GM06990 (cell line): ENCODE measurements around the gene ZNF140.

ENCODE experiments used
- DNase-seq: peaks from one replicate; pipeline ENCODE4 v3.0.0-alpha.2; 2011; ENCODE audit not compliant: insufficient read length; ENCODE audit errors: extremely low read depth
- H3K27me3 ChIP-seq: replicated peaks from 2 replicates; pipeline ENCODE4 v1.6.0; 2011; ENCODE audit warnings: low read length; ENCODE audit not compliant: control insufficient read depth, insufficient read depth
- H3K36me3 ChIP-seq: 2 replicates; pipeline ENCODE4 v1.5.1; 2011; ENCODE audit warnings: low read length; ENCODE audit not compliant: control insufficient read depth, insufficient read depth
- H3K4me3 ChIP-seq: replicated peaks from 2 replicates; pipeline ENCODE4 v1.5.1; 2011; ENCODE audit warnings: low read depth, mild to moderate bottlenecking, control low read depth, low read length
- CTCF ChIP-seq: IDR thresholded peaks from 2 replicates; pipeline ENCODE4 v1.5.1; 2011; ENCODE audit warnings: low read length, control low read depth, mild to moderate bottlenecking, inconsistent platforms; ENCODE audit not compliant: insufficient read depth, poor library complexity, severe bottlenecking

Gene ZNF140

GRCh38 chr12:133135747-133136146, 55.0 kb downstream of the ZNF140 start:
- no peak for TF ChIP-seq CTCF
- H3K36me3 ChIP-seq: peaks cover 4% of the 10 kb centered on the region
- H3K27me3 ChIP-seq: no peaks in the 10 kb centered on the region
- no peak for DNase-seq
- H3K4me3 ChIP-seq: no peak overlapping the region

GRCh38 chr12:133145981-133146380, 65.3 kb downstream of the ZNF140 start:
- TF ChIP-seq CTCF: no peak
- Histone ChIP-seq H3K4me3 (no peak overlapping the region), H3K27me3 (no peaks in the 10 kb centered on the region), H3K36me3 (peaks cover 6% of the 10 kb centered on the region)
- DNase-seq: no peak

- Histone ChIP-seq H3K36me3 (peaks cover 16% of the 10 kb centered on the region), H3K4me3 (no peak overlapping the region), H3K27me3 (no peaks in the 10 kb centered on the region)
- TF ChIP-seq CTCF: no peak
- no peak for DNase-seq
Observed at GRCh38 chr12:133156125-133156690, 75.5 kb downstream of the ZNF140 start.
